ENCODE measurements around the gene IGSF8. TPM values are rescaled to one million over a fixed set of nuclear protein-coding genes. Genes with fewer than 3 reads are reported as not detected.
A peak's percentile ranks its signal among the peaks of the same experiment; 100 is the strongest.
"Not testable (repeated sequence)": the region's sequence is repeated elsewhere in the genome, so short reads cannot be mapped to it uniquely, and the experiment has no call there.

Gene IGSF8
- total RNA-seq, 1 donor from 2014 or later: 13.7 TPM

- no peak for ATAC-seq
Observed at GRCh38 chr1:160064746-160065145, 33.7 kb downstream of the IGSF8 start.

GRCh38 chr1:160064164-160064563, 34.3 kb downstream of the IGSF8 start:
- ATAC-seq: no peak

GRCh38 chr1:160063176-160063575, 35.2 kb downstream of the IGSF8 start:
- ATAC-seq: no peak

GRCh38 chr1:160062230-160062532, 36.2 kb downstream of the IGSF8 start:
- ATAC-seq: no peak

GRCh38 chr1:160061369-160062229, 36.8 kb downstream of the IGSF8 start:
- ATAC-seq: peak; percentile 24

- ATAC-seq: no peak
Observed at GRCh38 chr1:160058087-160058486, 40.3 kb downstream of the IGSF8 start.

GRCh38 chr1:160056648-160057169, 41.7 kb downstream of the IGSF8 start:
- no peak for ATAC-seq

- ATAC-seq: no peak
Observed at GRCh38 chr1:160053548-160054365, 44.7 kb downstream of the IGSF8 start.

- ATAC-seq: no peak
Observed at GRCh38 chr1:160052936-160053335, 45.5 kb downstream of the IGSF8 start.

- ATAC-seq: no peak
Observed at GRCh38 chr1:160050619-160051018, 47.8 kb downstream of the IGSF8 start.

GRCh38 chr1:160050182-160050581, 48.2 kb downstream of the IGSF8 start:
- not testable (repeated sequence) for ATAC-seq

- ATAC-seq: no peak
Observed at GRCh38 chr1:160049101-160049500, 49.3 kb downstream of the IGSF8 start.

- ATAC-seq: no peak
Observed at GRCh38 chr1:160048335-160048734, 50.1 kb downstream of the IGSF8 start.

- no peak for ATAC-seq
Observed at GRCh38 chr1:160047111-160047991, 51.1 kb downstream of the IGSF8 start.

GRCh38 chr1:160046494-160047110, 51.8 kb downstream of the IGSF8 start:
- peak; percentile 69 for ATAC-seq

- no peak for ATAC-seq
Observed at GRCh38 chr1:160045653-160046052, 52.8 kb downstream of the IGSF8 start.

- ATAC-seq: no peak
Observed at GRCh38 chr1:160043543-160043942, 54.9 kb downstream of the IGSF8 start.

Other genes starting within 250 kb of the IGSF8 start
- gene VSIG8, start 236.0 kb downstream of the IGSF8 start, total RNA-seq: 1.2 TPM
- 1.5 TPM for gene CFAP45, start 198.5 kb downstream of the IGSF8 start, total RNA-seq
- 406 TPM for gene TAGLN2, start 173.1 kb downstream of the IGSF8 start, total RNA-seq
- gene IGSF9, start 153.0 kb downstream of the IGSF8 start, total RNA-seq: 13.0 TPM
- gene SLAMF9, start 144.4 kb downstream of the IGSF8 start, total RNA-seq: 0.28 TPM
- 3.3 TPM for gene PIGM, start 66.6 kb downstream of the IGSF8 start, total RNA-seq
- not detected for gene KCNJ10, start 28.5 kb downstream of the IGSF8 start, total RNA-seq
- gene KCNJ9, start 17.1 kb downstream of the IGSF8 start, total RNA-seq: not detected
- 0.80 TPM for gene ATP1A2, start 17.1 kb upstream of the IGSF8 start, total RNA-seq
- gene ATP1A4, start 53.0 kb upstream of the IGSF8 start, total RNA-seq: not detected
- gene CASQ1, start 92.0 kb upstream of the IGSF8 start, total RNA-seq: 0.28 TPM
- gene PEA15, start 106.8 kb upstream of the IGSF8 start, total RNA-seq: 107 TPM
- gene DCAF8, start 163.9 kb upstream of the IGSF8 start, total RNA-seq: 46.8 TPM
- 38.8 TPM for gene PEX19, start 186.5 kb upstream of the IGSF8 start, total RNA-seq
- 93.9 TPM for gene COPA, start 244.6 kb upstream of the IGSF8 start, total RNA-seq
- gene NCSTN, start 244.8 kb upstream of the IGSF8 start, total RNA-seq: 60.1 TPM